Astrocyte (in vitro differentiated cells and primary cell): ENCODE results near the gene CDK5R1. TPM values are rescaled to one million over a fixed set of nuclear protein-coding genes. Genes with fewer than 3 reads are reported as not detected.

ENCODE experiments used
- DNase-seq: peaks from one replicate; pipeline ENCODE4 v3.0.0-alpha.2; 2010; ENCODE audit warnings: low read depth
- FAIRE-seq: peaks from 2 replicates; lab custom pipeline; 2011; peaks lifted over from hg19 to GRCh38; lab: Jason Lieb, UNC
- H2AFZ ChIP-seq: 2 replicates; pipeline ENCODE4 v1.6.0; 2012; ENCODE audit warnings: low read depth, low read length, inconsistent platforms
- H3K27ac ChIP-seq: 2 replicates; pipeline ENCODE4 v1.5.1; 2011; ENCODE audit warnings: low read depth, low read length, inconsistent platforms
- H3K27me3 ChIP-seq: 2 replicates; pipeline ENCODE4 v1.6.0; 2011; ENCODE audit warnings: low read length, inconsistent platforms; ENCODE audit not compliant: insufficient read depth
- H3K36me3 ChIP-seq: 2 replicates; pipeline ENCODE4 v1.5.1; 2011; ENCODE audit warnings: low read length, inconsistent platforms; ENCODE audit not compliant: insufficient read depth
- H3K4me1 ChIP-seq: 2 replicates; pipeline ENCODE4 v1.5.1; 2011; ENCODE audit warnings: low read length, inconsistent platforms; ENCODE audit not compliant: insufficient read depth
- H3K4me2 ChIP-seq: 2 replicates; pipeline ENCODE4 v1.6.0; 2012; ENCODE audit warnings: low read length, inconsistent platforms
- H3K4me3 ChIP-seq: 2 replicates; pipeline ENCODE4 v1.5.1; 2011; ENCODE audit warnings: low read depth, mild to moderate bottlenecking, low read length, inconsistent platforms; ENCODE audit not compliant: insufficient read depth
- H3K79me2 ChIP-seq: 2 replicates; pipeline ENCODE4 v1.6.0; 2012; ENCODE audit warnings: mild to moderate bottlenecking, low read length, inconsistent platforms; ENCODE audit not compliant: insufficient read depth
- H3K9ac ChIP-seq: 2 replicates; pipeline ENCODE4 v1.6.0; 2012; ENCODE audit warnings: mild to moderate bottlenecking, low read length, inconsistent platforms
- H3K9me3 ChIP-seq: 2 replicates; pipeline ENCODE4 v1.5.1; 2012; ENCODE audit warnings: low read depth, mild to moderate bottlenecking, low read length, inconsistent platforms; ENCODE audit not compliant: insufficient read depth
- H4K20me1 ChIP-seq: 2 replicates; pipeline ENCODE4 v1.6.0; 2012; ENCODE audit warnings: low read length, inconsistent platforms; ENCODE audit not compliant: insufficient read depth
- H3K27ac Mint-ChIP-seq: one replicate; pipeline ENCODE4 v1.8.0; 2021; ENCODE audit warnings: mild to moderate bottlenecking, mixed read lengths; ENCODE audit not compliant: unreplicated experiment
- H3K27me3 Mint-ChIP-seq: one replicate; pipeline ENCODE4 v1.8.0; 2021; ENCODE audit warnings: low read depth, mixed read lengths; ENCODE audit not compliant: unreplicated experiment
- H3K36me3 Mint-ChIP-seq: one replicate; pipeline ENCODE4 v1.8.0; 2021; ENCODE audit warnings: low read depth, mixed read lengths; ENCODE audit not compliant: unreplicated experiment
- H3K4me1 Mint-ChIP-seq: one replicate; pipeline ENCODE4 v1.8.0; 2021; ENCODE audit warnings: low read depth, mixed read lengths; ENCODE audit not compliant: unreplicated experiment
- H3K4me3 Mint-ChIP-seq: one replicate; pipeline ENCODE4 v1.8.0; 2021; ENCODE audit warnings: mild to moderate bottlenecking, moderate library complexity, mixed read lengths; ENCODE audit not compliant: unreplicated experiment
- H3K9me3 Mint-ChIP-seq: one replicate; pipeline ENCODE4 v1.8.0; 2021; ENCODE audit warnings: mild to moderate bottlenecking, mixed read lengths; ENCODE audit not compliant: unreplicated experiment
- EZH2 ChIP-seq: IDR thresholded peaks from 2 replicates; pipeline ENCODE4 v1.6.1; 2012; ENCODE audit warnings: mild to moderate bottlenecking, low read length, inconsistent platforms; ENCODE audit not compliant: insufficient read depth
- total RNA-seq: library from RNA; stranded (reverse); gene quantifications from 2 replicates; pipeline ENCODE4 v1.2.1, GENCODE V29; 2021
- TF ChIP-seq, protein P1 (sequence below): IDR thresholded peaks from 2 replicates; pipeline ENCODE4 v1.5.1; 2011; ENCODE audit warnings: low read depth, mild to moderate bottlenecking, inconsistent platforms, low read length, moderate library complexity; ENCODE audit not compliant: insufficient read depth

Gene CDK5R1
- total RNA-seq, 1 donor from 2014 or later: 7.6 TPM

DNA sequence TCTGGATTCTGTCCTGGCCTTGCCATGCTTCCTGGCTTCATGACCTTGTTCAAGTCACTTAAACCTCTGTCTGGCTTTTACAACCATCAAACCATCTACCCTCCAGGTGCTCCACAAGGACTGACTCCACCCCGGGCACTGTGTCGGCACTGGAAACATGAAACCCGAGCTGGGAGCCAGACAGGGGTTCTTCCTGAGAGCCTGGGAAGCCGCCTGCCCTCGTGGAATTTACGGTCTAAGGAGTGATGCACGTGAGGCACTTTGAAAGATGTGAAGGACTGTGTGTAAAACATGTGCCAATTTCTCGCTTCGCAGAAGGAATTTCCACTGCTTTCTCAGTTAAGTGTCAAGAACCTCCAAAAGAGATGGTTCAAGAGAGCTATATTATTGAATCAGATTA lies 11.6 kb downstream of the CDK5R1 start:
- Histone ChIP-seq H3K4me2 (no peak overlapping the region), H3K4me3 (no peak overlapping the region), H3K9me3 (no peaks in the 10 kb centered on the region), H3K79me2 (no peaks in the 10 kb centered on the region), H4K20me1 (no peaks in the 10 kb centered on the region), H3K27me3 (no peaks in the 10 kb centered on the region), H3K4me1 (peaks cover 31% of the 10 kb centered on the region), H2AFZ (no peak overlapping the region), H3K9ac (no peak overlapping the region), H3K36me3 (no peaks in the 10 kb centered on the region), H3K27ac (no peak overlapping the region)
- TF ChIP-seq EZH2: no peak
- TF ChIP-seq, protein P1, sequence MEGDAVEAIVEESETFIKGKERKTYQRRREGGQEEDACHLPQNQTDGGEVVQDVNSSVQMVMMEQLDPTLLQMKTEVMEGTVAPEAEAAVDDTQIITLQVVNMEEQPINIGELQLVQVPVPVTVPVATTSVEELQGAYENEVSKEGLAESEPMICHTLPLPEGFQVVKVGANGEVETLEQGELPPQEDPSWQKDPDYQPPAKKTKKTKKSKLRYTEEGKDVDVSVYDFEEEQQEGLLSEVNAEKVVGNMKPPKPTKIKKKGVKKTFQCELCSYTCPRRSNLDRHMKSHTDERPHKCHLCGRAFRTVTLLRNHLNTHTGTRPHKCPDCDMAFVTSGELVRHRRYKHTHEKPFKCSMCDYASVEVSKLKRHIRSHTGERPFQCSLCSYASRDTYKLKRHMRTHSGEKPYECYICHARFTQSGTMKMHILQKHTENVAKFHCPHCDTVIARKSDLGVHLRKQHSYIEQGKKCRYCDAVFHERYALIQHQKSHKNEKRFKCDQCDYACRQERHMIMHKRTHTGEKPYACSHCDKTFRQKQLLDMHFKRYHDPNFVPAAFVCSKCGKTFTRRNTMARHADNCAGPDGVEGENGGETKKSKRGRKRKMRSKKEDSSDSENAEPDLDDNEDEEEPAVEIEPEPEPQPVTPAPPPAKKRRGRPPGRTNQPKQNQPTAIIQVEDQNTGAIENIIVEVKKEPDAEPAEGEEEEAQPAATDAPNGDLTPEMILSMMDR: no peak
- FAIRE-seq: no peak
- Mint-ChIP-seq H3K9me3 (no peaks in the 10 kb centered on the region), H3K4me1 (peaks cover 23% of the 10 kb centered on the region), H3K4me3 (no peak overlapping the region), H3K27me3 (no peaks in the 10 kb centered on the region), H3K36me3 (peaks cover 1% of the 10 kb centered on the region), H3K27ac (no peak overlapping the region)
- DNase-seq: no peak

DNA sequence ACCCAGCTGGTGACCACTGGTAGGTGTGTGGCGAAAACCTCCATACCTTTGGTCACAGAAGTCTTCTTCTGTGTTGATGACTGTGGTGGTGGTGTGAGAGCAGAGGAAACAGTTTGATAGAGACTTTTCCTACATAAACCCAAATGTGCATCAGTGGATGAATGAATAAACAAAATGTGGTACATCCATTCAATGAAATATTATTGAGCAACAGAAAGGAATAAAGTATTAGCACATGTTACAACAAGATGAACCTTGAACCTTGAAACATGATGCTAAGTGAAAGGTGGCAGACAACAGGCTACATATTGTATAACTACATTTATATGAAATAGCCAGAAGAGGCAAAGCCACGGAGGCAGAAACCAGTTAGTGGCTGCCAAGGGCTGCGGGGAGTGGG lies 15.2 kb downstream of the CDK5R1 start:
- H3K9ac ChIP-seq: no peak overlapping the region
- H3K4me1 ChIP-seq: peaks cover 24% of the 10 kb centered on the region
- no peak for DNase-seq
- no peak overlapping the region for H2AFZ ChIP-seq
- H3K4me1 Mint-ChIP-seq: peaks cover 33% of the 10 kb centered on the region
- no peak overlapping the region for H3K4me3 Mint-ChIP-seq
- H3K4me3 ChIP-seq: no peak overlapping the region
- no peak overlapping the region for H3K4me2 ChIP-seq
- no peak for TF ChIP-seq EZH2
- TF ChIP-seq, protein P1: no peak
- H3K36me3 Mint-ChIP-seq: no peaks in the 10 kb centered on the region
- no peaks in the 10 kb centered on the region for H3K9me3 Mint-ChIP-seq
- H3K27ac Mint-ChIP-seq: no peak overlapping the region
- FAIRE-seq: no peak
- no peaks in the 10 kb centered on the region for H3K27me3 ChIP-seq
- H3K79me2 ChIP-seq: no peaks in the 10 kb centered on the region
- no peak overlapping the region for H3K27ac ChIP-seq
- no peaks in the 10 kb centered on the region for H3K9me3 ChIP-seq
- no peaks in the 10 kb centered on the region for H3K27me3 Mint-ChIP-seq
- H4K20me1 ChIP-seq: no peaks in the 10 kb centered on the region
- no peaks in the 10 kb centered on the region for H3K36me3 ChIP-seq

DNA sequence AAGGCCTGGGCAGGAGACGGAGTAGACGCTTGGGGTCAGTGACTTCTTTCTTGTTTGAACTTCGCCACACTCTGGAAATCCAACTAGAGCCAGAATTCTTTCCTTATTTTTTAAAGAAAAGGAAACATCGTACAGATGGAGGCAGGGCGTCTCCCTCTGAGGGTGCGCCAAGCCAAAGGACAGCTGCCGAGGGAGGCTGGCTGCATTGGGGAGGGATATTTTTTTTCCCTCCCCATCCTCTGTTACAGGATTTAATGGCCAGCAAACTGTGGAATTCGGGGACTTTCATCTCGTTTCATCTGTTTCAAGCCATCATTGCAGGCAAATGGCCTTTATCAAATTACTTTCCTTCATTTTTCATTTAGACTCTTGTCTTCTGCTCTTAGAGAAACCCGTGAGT lies 15.9 kb downstream of the CDK5R1 start:
- Histone ChIP-seq H2AFZ (no peak overlapping the region), H3K4me1 (peaks cover 20% of the 10 kb centered on the region), H3K9me3 (no peaks in the 10 kb centered on the region), H3K36me3 (no peaks in the 10 kb centered on the region), H4K20me1 (no peaks in the 10 kb centered on the region), H3K9ac (no peak overlapping the region), H3K4me2 (no peak overlapping the region), H3K79me2 (no peaks in the 10 kb centered on the region), H3K27me3 (no peaks in the 10 kb centered on the region), H3K27ac (no peak overlapping the region), H3K4me3 (no peak overlapping the region)
- H3K36me3 Mint-ChIP-seq: no peaks in the 10 kb centered on the region
- peaks cover 30% of the 10 kb centered on the region for H3K4me1 Mint-ChIP-seq
- no peak for FAIRE-seq
- TF ChIP-seq, protein P1: no peak
- TF ChIP-seq EZH2: no peak
- H3K4me3 Mint-ChIP-seq: no peak overlapping the region
- no peaks in the 10 kb centered on the region for H3K27me3 Mint-ChIP-seq
- no peak for DNase-seq
- no peaks in the 10 kb centered on the region for H3K9me3 Mint-ChIP-seq
- H3K27ac Mint-ChIP-seq: no peak overlapping the region
